ENCODE measurements around the gene NRROS.
"Not testable (repeated sequence)": the region's sequence is repeated elsewhere in the genome, so short reads cannot be mapped to it uniquely, and the experiment has no call there.

- TF ChIP-seq FOXM1 (IDR thresholded peaks at IDR 0.05; ENCODE audit: borderline replicate concordance); ELF4 (IDR thresholded peaks at IDR 0.05); SP1 (IDR thresholded peaks at IDR 0.05); L3MBTL2 (conservative IDR thresholded peaks at IDR 0.05): not testable (repeated sequence)
These were observed 24.3 kb upstream of the NRROS start for GRCh38 chr3:196615234-196615633.

Data from HEK293T (cell line).